HepG2 (cell line): Measurements from ENCODE around the gene PRXL2A. TPM values are rescaled to one million over a fixed set of nuclear protein-coding genes. Genes with fewer than 3 reads are reported as not detected.

Experiments used
- EP300 ChIP-seq, 3 experiments: sonication (generic) in 1 of 3; formaldehyde crosslinking in 1 of 3; IDR thresholded peaks; 2 replicates each; pipeline versions ENCODE4 v1.5.1 to v1.6.1; 2011 to 2020; ENCODE audit warnings: low read depth in 2 of 3, low read length in 2 of 3, borderline replicate concordance in 1 of 3, improper control_type of control experiment in 1 of 3, mild to moderate bottlenecking in 1 of 3, missing genetic modification reagents in 1 of 3, moderate library complexity in 1 of 3
- FOSL2 ChIP-seq: sonication (generic); formaldehyde crosslinking; IDR thresholded peaks from 2 replicates; pipeline ENCODE4 v1.4.0; 2020; ENCODE audit warnings: missing genetic modification reagents
- IKZF4 ChIP-seq: sonication (generic); formaldehyde crosslinking; IDR thresholded peaks from 2 replicates; pipeline ENCODE4 v1.5.1; 2020; ENCODE audit warnings: borderline replicate concordance, mild to moderate bottlenecking, low read depth, missing genetic modification reagents; ENCODE audit errors: not compliant biosample characterization
- MTF1 ChIP-seq: sonication (generic); formaldehyde crosslinking; IDR thresholded peaks from 2 replicates; pipeline ENCODE4 v1.5.0; 2020; ENCODE audit warnings: missing genetic modification reagents
- PHF8 ChIP-seq: sonication (generic); formaldehyde crosslinking; IDR thresholded peaks from 2 replicates; pipeline ENCODE4 v1.5.0; 2020; ENCODE audit warnings: missing genetic modification reagents
- SRSF9 ChIP-seq: fragments of 200-400 bp; formaldehyde crosslinking; IDR thresholded peaks from 2 replicates; pipeline ENCODE4 v1.6.1; 2018; ENCODE audit warnings: borderline replicate concordance, mild to moderate bottlenecking, low read depth, low read length; ENCODE audit not compliant: insufficient read depth, poor library complexity, severe bottlenecking
- SYNCRIP ChIP-seq: fragments of 200-400 bp; formaldehyde crosslinking; IDR thresholded peaks from 2 replicates; pipeline ENCODE4 v1.6.1; 2018; ENCODE audit warnings: mild to moderate bottlenecking, low read depth, low read length; ENCODE audit not compliant: insufficient read depth
- TBL1XR1 ChIP-seq: fragments of 150-350 bp; IDR thresholded peaks from 2 replicates; pipeline ENCODE4 v1.6.1; 2014; ENCODE audit warnings: borderline replicate concordance, low read length; ENCODE audit not compliant: partially characterized antibody
- XRCC5 ChIP-seq: fragments of 200-400 bp; formaldehyde crosslinking; optimal IDR thresholded peaks from 2 replicates; pipeline ENCODE3; 2017; ENCODE audit warnings: mild to moderate bottlenecking, low read length
- ZBTB7B ChIP-seq: sonication (generic); formaldehyde crosslinking; IDR thresholded peaks from 2 replicates; pipeline ENCODE4 v1.4.0; 2020; ENCODE audit warnings: missing genetic modification reagents
- ZNF354B ChIP-seq: sonication (generic); formaldehyde crosslinking; IDR thresholded peaks from 2 replicates; pipeline ENCODE4 v1.8.0; 2022; ENCODE audit warnings: mild to moderate bottlenecking, missing genetic modification reagents
- ZNF451 ChIP-seq: sonication (generic); formaldehyde crosslinking; IDR thresholded peaks from 2 replicates; pipeline ENCODE4 v1.5.0; 2020; ENCODE audit warnings: mild to moderate bottlenecking, missing genetic modification reagents
- ZSCAN21 ChIP-seq: sonication (generic); formaldehyde crosslinking; IDR thresholded peaks from 2 replicates; pipeline ENCODE4 v1.8.0; 2022; ENCODE audit warnings: mild to moderate bottlenecking, missing genetic modification reagents, moderate library complexity, borderline replicate concordance
- ZSCAN30 ChIP-seq: sonication (generic); formaldehyde crosslinking; IDR thresholded peaks from 2 replicates; pipeline ENCODE4 v1.5.0; 2020; ENCODE audit warnings: mild to moderate bottlenecking, missing genetic modification reagents
- polyA plus RNA-seq, 8 experiments: library from polyadenylated mRNA; depleted of rRNA in 3 of 8; stranded (reverse) in 7 of 8; unstranded in 1 of 8; fragments of >200 nt; fragmentation: Illumina TruSeq in 4 of 8; extraction: Trizol in 4 of 8; gene quantifications; 2 replicates each; pipeline versions ENCODE4 v1.2.1 to v1.2.3, GENCODE V29; 2011 to 2016; ENCODE audit warnings: low read depth in 4 of 8, missing spikeins in 1 of 8, mixed read lengths in 1 of 8; ENCODE audit not compliant: insufficient read depth in 1 of 8
- total RNA-seq, 5 experiments: library from RNA; depleted of rRNA; stranded (reverse); fragments of >200 nt; fragmentation: Illumina TruSeq; extraction: Trizol; gene quantifications; 2 replicates each; pipeline ENCODE4 v1.2.3, GENCODE V29; 2016; ENCODE audit warnings: low read depth in 1 of 5
- TF ChIP-seq, protein P1 (sequence below): sonication (generic); formaldehyde crosslinking; IDR thresholded peaks from 2 replicates; pipeline ENCODE4 v1.4.0; 2020; ENCODE audit warnings: mild to moderate bottlenecking, missing genetic modification reagents
- TF ChIP-seq, protein P2 (sequence below): IDR thresholded peaks from 2 replicates; pipeline ENCODE4 v1.6.1; 2012; ENCODE audit warnings: low read length, improper control_type of control experiment
- TF ChIP-seq, protein P3 (sequence below): sonication (generic); formaldehyde crosslinking; IDR thresholded peaks from 2 replicates; pipeline ENCODE4 v1.5.0; 2020; ENCODE audit warnings: mild to moderate bottlenecking, missing genetic modification reagents, borderline replicate concordance

Gene PRXL2A
- total and polyA plus RNA-seq, 2 of the 13 experiments (the other 11 are each of a cell fraction or from before 2014, with no cell fraction given) = 43.9 to 79.9 TPM

DNA sequence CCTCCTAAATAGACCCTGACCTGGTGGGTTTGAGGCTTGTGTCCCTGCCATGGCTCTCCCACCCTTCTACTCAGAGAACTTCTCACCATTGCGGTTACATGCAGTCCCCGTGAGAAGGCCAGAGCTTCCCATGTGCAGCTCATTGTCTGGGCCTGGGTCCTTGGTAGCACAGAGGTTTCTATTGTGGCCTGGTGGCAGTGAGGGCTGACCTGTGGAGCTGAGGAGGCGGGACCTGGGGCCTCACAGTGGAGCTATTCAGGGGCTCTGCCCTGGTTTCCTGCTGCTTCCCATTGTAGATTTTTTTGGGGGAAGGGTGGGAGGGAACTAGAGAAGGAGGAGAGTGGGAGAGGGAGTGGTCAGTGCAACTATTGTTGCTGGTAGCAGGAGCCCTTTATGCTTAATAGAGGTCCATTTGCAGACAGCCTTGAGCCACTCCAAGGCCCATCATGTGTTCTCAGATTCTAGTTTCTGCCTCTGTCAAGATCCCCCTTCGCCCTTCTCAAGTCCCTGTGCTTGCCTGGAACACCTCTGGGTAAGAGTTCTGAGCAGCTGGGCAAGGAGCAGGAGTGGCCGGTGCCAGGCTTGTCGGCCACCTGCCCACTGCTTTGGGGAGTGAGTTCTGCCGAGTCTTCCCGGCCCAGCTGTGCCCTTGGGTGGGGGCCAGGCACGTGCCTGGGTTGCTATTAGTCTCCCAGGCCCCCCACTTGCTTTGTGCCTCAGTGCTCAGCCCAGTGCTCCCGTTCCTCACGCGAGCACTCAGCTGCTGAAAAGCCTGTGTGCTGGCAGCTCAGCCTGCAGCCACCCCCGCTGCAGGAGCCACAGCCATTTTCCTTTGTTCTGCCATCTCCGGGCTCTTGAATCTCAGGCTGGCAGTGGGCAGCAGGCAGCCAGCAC lies 56.5 kb downstream of the PRXL2A start (continued):
- TF ChIP-seq, protein P1, sequence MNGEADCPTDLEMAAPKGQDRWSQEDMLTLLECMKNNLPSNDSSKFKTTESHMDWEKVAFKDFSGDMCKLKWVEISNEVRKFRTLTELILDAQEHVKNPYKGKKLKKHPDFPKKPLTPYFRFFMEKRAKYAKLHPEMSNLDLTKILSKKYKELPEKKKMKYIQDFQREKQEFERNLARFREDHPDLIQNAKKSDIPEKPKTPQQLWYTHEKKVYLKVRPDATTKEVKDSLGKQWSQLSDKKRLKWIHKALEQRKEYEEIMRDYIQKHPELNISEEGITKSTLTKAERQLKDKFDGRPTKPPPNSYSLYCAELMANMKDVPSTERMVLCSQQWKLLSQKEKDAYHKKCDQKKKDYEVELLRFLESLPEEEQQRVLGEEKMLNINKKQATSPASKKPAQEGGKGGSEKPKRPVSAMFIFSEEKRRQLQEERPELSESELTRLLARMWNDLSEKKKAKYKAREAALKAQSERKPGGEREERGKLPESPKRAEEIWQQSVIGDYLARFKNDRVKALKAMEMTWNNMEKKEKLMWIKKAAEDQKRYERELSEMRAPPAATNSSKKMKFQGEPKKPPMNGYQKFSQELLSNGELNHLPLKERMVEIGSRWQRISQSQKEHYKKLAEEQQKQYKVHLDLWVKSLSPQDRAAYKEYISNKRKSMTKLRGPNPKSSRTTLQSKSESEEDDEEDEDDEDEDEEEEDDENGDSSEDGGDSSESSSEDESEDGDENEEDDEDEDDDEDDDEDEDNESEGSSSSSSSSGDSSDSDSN (CRISPR knock-in tag) = peak; percentile 58; the same call in 1 of the 2 replicates
- TF ChIP-seq FOSL2 (peak; percentile 43; the same call in 1 of the 2 replicates), ZNF451 (CRISPR knock-in tag) (0 out of 2 replicates have a peak, but pooled peaks have one; percentile 29), ZBTB7B (peak; percentile 40; the same call in 1 of the 2 replicates), IKZF4 (CRISPR knock-in tag) (no peak), EP300 (IDR thresholded peaks at IDR 0.05; ENCODE audit: low read depth in 2 of 2, low read length in 2 of 2) (peak in 1 of 2 experiments; percentile 53; a peak in 1 of 4 replicates), EP300 (CRISPR knock-in tag; IDR thresholded peaks at IDR 0.05; ENCODE audit: borderline replicate concordance) (peak; percentile 49), PHF8 (CRISPR knock-in tag) (peak; percentile 25; the same call in 1 of the 2 replicates), ZNF354B (CRISPR knock-in tag) (no peak), TBL1XR1 (no peak), MTF1 (CRISPR knock-in tag) (no peak), SYNCRIP (no peak), SRSF9 (no peak), XRCC5 (peak; percentile 86), ZSCAN30 (CRISPR knock-in tag) (no peak), ZSCAN21 (CRISPR knock-in tag) (no peak)
- TF ChIP-seq, protein P2, sequence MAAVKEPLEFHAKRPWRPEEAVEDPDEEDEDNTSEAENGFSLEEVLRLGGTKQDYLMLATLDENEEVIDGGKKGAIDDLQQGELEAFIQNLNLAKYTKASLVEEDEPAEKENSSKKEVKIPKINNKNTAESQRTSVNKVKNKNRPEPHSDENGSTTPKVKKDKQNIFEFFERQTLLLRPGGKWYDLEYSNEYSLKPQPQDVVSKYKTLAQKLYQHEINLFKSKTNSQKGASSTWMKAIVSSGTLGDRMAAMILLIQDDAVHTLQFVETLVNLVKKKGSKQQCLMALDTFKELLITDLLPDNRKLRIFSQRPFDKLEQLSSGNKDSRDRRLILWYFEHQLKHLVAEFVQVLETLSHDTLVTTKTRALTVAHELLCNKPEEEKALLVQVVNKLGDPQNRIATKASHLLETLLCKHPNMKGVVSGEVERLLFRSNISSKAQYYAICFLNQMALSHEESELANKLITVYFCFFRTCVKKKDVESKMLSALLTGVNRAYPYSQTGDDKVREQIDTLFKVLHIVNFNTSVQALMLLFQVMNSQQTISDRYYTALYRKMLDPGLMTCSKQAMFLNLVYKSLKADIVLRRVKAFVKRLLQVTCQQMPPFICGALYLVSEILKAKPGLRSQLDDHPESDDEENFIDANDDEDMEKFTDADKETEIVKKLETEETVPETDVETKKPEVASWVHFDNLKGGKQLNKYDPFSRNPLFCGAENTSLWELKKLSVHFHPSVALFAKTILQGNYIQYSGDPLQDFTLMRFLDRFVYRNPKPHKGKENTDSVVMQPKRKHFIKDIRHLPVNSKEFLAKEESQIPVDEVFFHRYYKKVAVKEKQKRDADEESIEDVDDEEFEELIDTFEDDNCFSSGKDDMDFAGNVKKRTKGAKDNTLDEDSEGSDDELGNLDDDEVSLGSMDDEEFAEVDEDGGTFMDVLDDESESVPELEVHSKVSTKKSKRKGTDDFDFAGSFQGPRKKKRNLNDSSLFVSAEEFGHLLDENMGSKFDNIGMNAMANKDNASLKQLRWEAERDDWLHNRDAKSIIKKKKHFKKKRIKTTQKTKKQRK = no peak
- TF ChIP-seq, protein P3, sequence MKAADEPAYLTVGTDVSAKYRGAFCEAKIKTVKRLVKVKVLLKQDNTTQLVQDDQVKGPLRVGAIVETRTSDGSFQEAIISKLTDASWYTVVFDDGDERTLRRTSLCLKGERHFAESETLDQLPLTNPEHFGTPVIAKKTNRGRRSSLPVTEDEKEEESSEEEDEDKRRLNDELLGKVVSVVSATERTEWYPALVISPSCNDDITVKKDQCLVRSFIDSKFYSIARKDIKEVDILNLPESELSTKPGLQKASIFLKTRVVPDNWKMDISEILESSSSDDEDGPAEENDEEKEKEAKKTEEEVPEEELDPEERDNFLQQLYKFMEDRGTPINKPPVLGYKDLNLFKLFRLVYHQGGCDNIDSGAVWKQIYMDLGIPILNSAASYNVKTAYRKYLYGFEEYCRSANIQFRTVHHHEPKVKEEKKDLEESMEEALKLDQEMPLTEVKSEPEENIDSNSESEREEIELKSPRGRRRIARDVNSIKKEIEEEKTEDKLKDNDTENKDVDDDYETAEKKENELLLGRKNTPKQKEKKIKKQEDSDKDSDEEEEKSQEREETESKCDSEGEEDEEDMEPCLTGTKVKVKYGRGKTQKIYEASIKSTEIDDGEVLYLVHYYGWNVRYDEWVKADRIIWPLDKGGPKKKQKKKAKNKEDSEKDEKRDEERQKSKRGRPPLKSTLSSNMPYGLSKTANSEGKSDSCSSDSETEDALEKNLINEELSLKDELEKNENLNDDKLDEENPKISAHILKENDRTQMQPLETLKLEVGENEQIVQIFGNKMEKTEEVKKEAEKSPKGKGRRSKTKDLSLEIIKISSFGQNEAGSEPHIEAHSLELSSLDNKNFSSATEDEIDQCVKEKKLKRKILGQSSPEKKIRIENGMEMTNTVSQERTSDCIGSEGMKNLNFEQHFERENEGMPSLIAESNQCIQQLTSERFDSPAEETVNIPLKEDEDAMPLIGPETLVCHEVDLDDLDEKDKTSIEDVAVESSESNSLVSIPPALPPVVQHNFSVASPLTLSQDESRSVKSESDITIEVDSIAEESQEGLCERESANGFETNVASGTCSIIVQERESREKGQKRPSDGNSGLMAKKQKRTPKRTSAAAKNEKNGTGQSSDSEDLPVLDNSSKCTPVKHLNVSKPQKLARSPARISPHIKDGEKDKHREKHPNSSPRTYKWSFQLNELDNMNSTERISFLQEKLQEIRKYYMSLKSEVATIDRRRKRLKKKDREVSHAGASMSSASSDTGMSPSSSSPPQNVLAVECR (CRISPR knock-in tag) = peak; percentile 15; the same call in 1 of the 2 replicates
